ENCODE data around the gene CXCL12. TPM values are rescaled to one million over a fixed set of nuclear protein-coding genes. Genes with fewer than 3 reads are reported as not detected.

Gene CXCL12
- total and polyA plus RNA-seq, 10 donors, result 22.7 to 549 (median 294) TPM

DNA sequence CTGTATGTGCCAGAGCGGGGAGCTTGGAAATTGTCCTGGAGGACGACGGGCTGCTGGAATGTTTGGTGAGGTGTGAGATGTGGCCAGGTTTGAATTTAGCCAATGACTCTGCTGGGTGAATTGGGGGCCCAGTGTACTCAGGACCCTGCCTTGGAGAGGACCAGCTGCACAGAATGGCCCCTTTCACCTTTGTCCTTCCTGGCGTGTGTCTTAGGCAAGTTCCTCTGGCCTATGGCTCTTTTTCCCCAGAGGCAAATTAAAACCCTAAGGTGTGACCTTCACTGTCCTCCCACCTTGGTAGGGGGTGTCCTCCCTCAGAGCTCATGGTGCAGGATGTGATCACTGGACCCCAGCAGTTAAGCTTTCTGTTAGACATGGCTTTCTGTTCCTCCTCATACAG lies 47.8 kb downstream of the CXCL12 start:
- intact Hi-C loops (cut with DNase I; ENCODE audit: low total_unique reads), result no loop called here
- no peak for DNase-seq
- Histone ChIP-seq H3K27me3 (replicated peaks in 1 of 7) (no peaks in the 10 kb centered on the region), H3K9me3 (no peaks in the 10 kb centered on the region), H3K27ac (no peak overlapping the region), H3K4me3 (no peak overlapping the region), H3K36me3 (no peaks in the 10 kb centered on the region), H3K4me1 (no peaks in the 10 kb centered on the region)
- TF ChIP-seq POLR2AphosphoS5 (IDR thresholded peaks at IDR 0.05) (no peak), POLR2A (IDR thresholded peaks at IDR 0.05) (no peak)
- TF ChIP-seq, protein P1, sequence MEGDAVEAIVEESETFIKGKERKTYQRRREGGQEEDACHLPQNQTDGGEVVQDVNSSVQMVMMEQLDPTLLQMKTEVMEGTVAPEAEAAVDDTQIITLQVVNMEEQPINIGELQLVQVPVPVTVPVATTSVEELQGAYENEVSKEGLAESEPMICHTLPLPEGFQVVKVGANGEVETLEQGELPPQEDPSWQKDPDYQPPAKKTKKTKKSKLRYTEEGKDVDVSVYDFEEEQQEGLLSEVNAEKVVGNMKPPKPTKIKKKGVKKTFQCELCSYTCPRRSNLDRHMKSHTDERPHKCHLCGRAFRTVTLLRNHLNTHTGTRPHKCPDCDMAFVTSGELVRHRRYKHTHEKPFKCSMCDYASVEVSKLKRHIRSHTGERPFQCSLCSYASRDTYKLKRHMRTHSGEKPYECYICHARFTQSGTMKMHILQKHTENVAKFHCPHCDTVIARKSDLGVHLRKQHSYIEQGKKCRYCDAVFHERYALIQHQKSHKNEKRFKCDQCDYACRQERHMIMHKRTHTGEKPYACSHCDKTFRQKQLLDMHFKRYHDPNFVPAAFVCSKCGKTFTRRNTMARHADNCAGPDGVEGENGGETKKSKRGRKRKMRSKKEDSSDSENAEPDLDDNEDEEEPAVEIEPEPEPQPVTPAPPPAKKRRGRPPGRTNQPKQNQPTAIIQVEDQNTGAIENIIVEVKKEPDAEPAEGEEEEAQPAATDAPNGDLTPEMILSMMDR (IDR thresholded peaks at IDR 0.05 in 8 of 11, conservative IDR thresholded peaks at IDR 0.05 in 3 of 11), result no peak
- WGBS, 5 donors, result 93 to 100% (median 97%) methylated on average over 4 of the region's 4 CpGs

- H3K27me3 ChIP-seq (replicated peaks in 1 of 7), result no peaks in the 10 kb centered on the region
- H3K36me3 ChIP-seq, result no peaks in the 10 kb centered on the region
- TF ChIP-seq, protein P1 (IDR thresholded peaks at IDR 0.05 in 8 of 11, conservative IDR thresholded peaks at IDR 0.05 in 3 of 11), result no peak
- TF ChIP-seq POLR2A (IDR thresholded peaks at IDR 0.05) (no peak), POLR2AphosphoS5 (IDR thresholded peaks at IDR 0.05) (no peak)
- H3K9me3 ChIP-seq, result no peaks in the 10 kb centered on the region
- no peak overlapping the region for H3K4me3 ChIP-seq
- no peak for DNase-seq
- intact Hi-C loops (cut with DNase I; ENCODE audit: low total_unique reads), result no loop called here
- WGBS, 5 donors, result 79 to 84% (median 83%) methylated on average over 9 of the region's 9 CpGs
- no peaks in the 10 kb centered on the region for H3K4me1 ChIP-seq
- H3K27ac ChIP-seq, result no peak overlapping the region
These were observed 49.4 kb downstream of the CXCL12 start for GRCh38 chr10:44335330-44336021.

DNA sequence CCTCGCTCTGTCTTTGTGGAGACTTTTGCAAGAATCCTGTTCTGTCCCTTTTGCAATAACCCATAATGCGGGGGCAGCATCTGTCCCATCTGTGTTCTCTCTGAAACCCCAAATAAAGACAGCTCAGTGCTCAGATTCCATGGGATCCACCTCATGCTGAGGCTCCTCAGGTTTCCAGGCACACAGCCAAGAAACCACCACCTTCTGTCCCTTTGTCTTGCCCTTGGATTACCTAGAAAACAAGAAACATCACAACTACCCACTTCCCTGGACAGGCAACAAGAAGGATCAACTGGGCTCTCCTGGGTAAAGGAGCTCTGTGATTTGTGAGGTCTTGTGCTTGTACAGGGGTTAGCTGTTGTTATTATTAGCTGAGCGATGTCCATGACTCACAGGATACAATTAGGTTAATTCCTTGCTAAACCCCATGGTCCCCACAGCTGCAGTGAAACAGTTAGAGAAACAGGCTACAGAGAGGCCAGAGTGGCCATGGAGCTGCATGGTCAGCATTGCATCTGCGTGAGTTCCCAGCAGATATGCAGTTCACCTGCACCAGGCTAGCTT lies 50.2 kb downstream of the CXCL12 start:
- Histone ChIP-seq H3K27me3 (replicated peaks in 1 of 7) (no peaks in the 10 kb centered on the region), H3K36me3 (no peaks in the 10 kb centered on the region), H3K9me3 (no peaks in the 10 kb centered on the region), H3K27ac (no peak overlapping the region), H3K4me1 (no peaks in the 10 kb centered on the region), H3K4me3 (no peak overlapping the region)
- DNase-seq, result no peak
- intact Hi-C loops (cut with DNase I; ENCODE audit: low total_unique reads), result no loop called here
- 82 to 92% (median 89%) methylated on average over 3 to 4 of the region's 4 CpGs for WGBS, 5 donors
- TF ChIP-seq, protein P1 (IDR thresholded peaks at IDR 0.05 in 8 of 11, conservative IDR thresholded peaks at IDR 0.05 in 3 of 11), result no peak
- TF ChIP-seq POLR2A (IDR thresholded peaks at IDR 0.05) (no peak), POLR2AphosphoS5 (IDR thresholded peaks at IDR 0.05) (no peak)

DNA sequence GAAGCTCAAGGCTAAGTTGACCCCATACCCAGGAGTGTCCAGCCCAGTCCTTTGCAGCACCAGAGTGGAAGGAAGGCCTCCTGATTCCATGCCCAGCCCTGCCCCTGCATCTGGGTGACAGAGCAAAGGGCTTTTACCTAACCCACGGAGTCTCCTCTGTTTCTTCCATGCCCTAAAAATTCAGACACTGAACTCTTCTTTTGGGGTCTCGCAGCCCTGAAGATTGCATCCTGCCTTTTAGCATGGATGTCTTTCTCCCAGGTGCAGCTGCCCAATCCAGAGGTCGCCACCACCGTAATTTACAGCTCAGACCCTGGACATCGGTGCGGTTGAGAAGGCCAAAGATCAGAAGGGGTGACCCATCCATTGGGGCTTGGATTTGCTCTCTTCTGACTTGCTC lies 50.8 kb downstream of the CXCL12 start:
- 89 to 97% (median 93%) methylated on average over 5 to 6 of the region's 6 CpGs for whole genome bisulfite sequencing, 5 donors
- no peak for TF ChIP-seq POLR2AphosphoS5 (IDR thresholded peaks at IDR 0.05)
- TF ChIP-seq, protein P1 (IDR thresholded peaks at IDR 0.05 in 8 of 11, conservative IDR thresholded peaks at IDR 0.05 in 3 of 11), result no peak
- no peak for TF ChIP-seq POLR2A (IDR thresholded peaks at IDR 0.05)
- no peak for DNase-seq
- intact Hi-C loops (cut with DNase I; ENCODE audit: low total_unique reads), result no loop called here
- Histone ChIP-seq H3K4me1 (no peaks in the 10 kb centered on the region), H3K27me3 (replicated peaks in 1 of 7) (no peaks in the 10 kb centered on the region), H3K36me3 (no peaks in the 10 kb centered on the region), H3K4me3 (no peak overlapping the region), H3K27ac (no peak overlapping the region), H3K9me3 (no peaks in the 10 kb centered on the region)
